T-cell (primary cell): ENCODE data around the gene ACOX2. TPM values are rescaled to one million over a fixed set of nuclear protein-coding genes. Genes with fewer than 3 reads are reported as not detected.

Experiments used
- ATAC-seq, 4 experiments: fragments of 200-7000 bp in 3 of 4; fragments of 150-1000 bp in 1 of 4; cut with Tn5 transposase; replicated peaks in 1 of 4; 1 replicate in 3 of 4; 2 replicates in 1 of 4; pipeline ENCODE4 v1.10.0; 2021; ENCODE audit warnings: moderate library complexity in 3 of 4, mild to moderate bottlenecking in 2 of 4, moderate number of reproducible peaks in 1 of 4
- CTCF ChIA-PET, 2 donors: fragments of 300-600 bp; sonication (Branson Sonifier 250); formaldehyde crosslinking; loops; one replicate each; lab custom pipeline; 2022; ENCODE audit warnings: antibody characterized with exemption in 2 of 2; lab: Charles Lee
- POLR2A ChIA-PET, 2 donors: fragments of 300-600 bp; sonication (Branson Sonifier 250); formaldehyde crosslinking; loops; one replicate each; lab custom pipeline; 2022; ENCODE audit warnings: antibody characterized with exemption in 2 of 2; lab: Charles Lee
- DNase-seq, 35 experiments: peaks; one replicate each; pipeline versions ENCODE4 v3.0.0 to v3.0.0-alpha.2; 2013 to 2023
- H3K27ac ChIP-seq: one replicate; pipeline ENCODE4 v1.5.1; 2013; ENCODE audit warnings: low read length
- H3K27me3 ChIP-seq, 2 experiments: replicated peaks in 1 of 2; 1 replicate in 1 of 2; 2 replicates in 1 of 2; pipeline versions ENCODE4 v1.6.1 to v1.7.0; 2013; ENCODE audit warnings: low read length in 1 of 2, mixed read lengths in 1 of 2; ENCODE audit not compliant: control insufficient read depth in 2 of 2, insufficient read depth in 2 of 2; ENCODE audit errors: extremely low read depth in 1 of 2
- H3K36me3 ChIP-seq, 2 donors: 1 replicate in 1 of 2; 2 replicates in 1 of 2; pipeline versions ENCODE4 v1.6.1 to v1.7.0; 2013; ENCODE audit warnings: low read length in 1 of 2; ENCODE audit not compliant: control insufficient read depth in 2 of 2, insufficient read depth in 1 of 2; ENCODE audit errors: extremely low read depth in 1 of 2
- H3K4me1 ChIP-seq, 2 experiments: 1 replicate in 1 of 2; 2 replicates in 1 of 2; pipeline versions ENCODE4 v1.6.1 to v1.7.0; 2013; ENCODE audit warnings: low read length in 2 of 2, mixed read lengths in 1 of 2; ENCODE audit not compliant: insufficient read depth in 2 of 2, control insufficient read depth in 1 of 2; ENCODE audit errors: extremely low read depth in 1 of 2
- H3K4me3 ChIP-seq, 2 donors: 1 replicate in 1 of 2; 2 replicates in 1 of 2; pipeline versions ENCODE4 v1.5.1 to v1.7.0; 2013; ENCODE audit warnings: mild to moderate bottlenecking in 2 of 2, low read length in 1 of 2, moderate library complexity in 1 of 2; ENCODE audit not compliant: control insufficient read depth in 1 of 2; ENCODE audit errors: extremely low read depth in 1 of 2
- H3K9me3 ChIP-seq: 2 replicates; pipeline ENCODE4 v1.7.0; 2013
- H3K27ac Mint-ChIP-seq, 2 donors: one replicate each; pipeline ENCODE4 v1.8.0; 2020 to 2021; ENCODE audit warnings: mild to moderate bottlenecking in 2 of 2, mixed read lengths in 2 of 2
- H3K27me3 Mint-ChIP-seq, 2 donors: one replicate each; pipeline ENCODE4 v1.8.0; 2021 to 2022; ENCODE audit warnings: mixed read lengths in 2 of 2
- H3K36me3 Mint-ChIP-seq: one replicate; pipeline ENCODE4 v1.8.0; 2021; ENCODE audit warnings: mixed read lengths
- H3K4me1 Mint-ChIP-seq, 3 donors: one replicate each; pipeline ENCODE4 v1.8.0; 2020 to 2022; ENCODE audit warnings: mixed read lengths in 3 of 3, mild to moderate bottlenecking in 1 of 3
- H3K4me3 Mint-ChIP-seq, 3 donors: one replicate each; pipeline ENCODE4 v1.8.0; 2020 to 2022; ENCODE audit warnings: mild to moderate bottlenecking in 3 of 3, mixed read lengths in 3 of 3, moderate library complexity in 3 of 3
- H3K9me3 Mint-ChIP-seq, 3 donors: one replicate each; pipeline ENCODE4 v1.8.0; 2020 to 2022; ENCODE audit warnings: mixed read lengths in 3 of 3
- WGBS: methylation state at CpG from one replicate; pipeline ENCODE4 v1.1.5; 2013; ENCODE audit warnings: missing lambda C conversion rate; ENCODE audit not compliant: insufficient coverage; 5-methylcytosine and 5-hydroxymethylcytosine counted together
- total RNA-seq, 35 experiments: library from RNA in 6 of 35; stranded (reverse) in 6 of 35; fragments of 120-200 nt in 1 of 35; gene quantifications; one replicate each; pipeline versions ENCODE4 v1.2.1 to v1.2.4 and lab custom pipeline; 2013 to 2026

Gene ACOX2
- total RNA-seq, 5 donors from 2014 or later (not counting 1 experiment from before 2014, with no cell fraction given), result 0.23 TPM; not detected in 4

- ATAC-seq (no peak), DNase-seq (no peak)
- H3K4me3 ChIP-seq, result no peak overlapping the region
- peaks cover 2 to 19% of the 10 kb centered on the region in 2 donors for H3K27me3 Mint-ChIP-seq
- no peaks in the 10 kb centered on the region for H3K36me3 ChIP-seq
- no peaks in the 10 kb centered on the region for H3K27me3 ChIP-seq
- ChIA-PET CTCF (interaction anchor here (0.6 to 1.2 kb wide), 2 partner anchors 12 to 278 kb away, joined by 3 to 5 read pairs; no protein-coding TSS in a partner anchor), POLR2A (interaction anchor here in 1 of 2 donors (0.6 kb wide), 1 partner anchor 167 kb away, joined by 5 read pairs; no protein-coding TSS in a partner anchor)
- H3K4me1 ChIP-seq, result no peaks in the 10 kb centered on the region
- H3K4me3 Mint-ChIP-seq, result no peak overlapping the region
- no peaks in the 10 kb centered on the region for H3K9me3 ChIP-seq
- no peaks in the 10 kb centered on the region for H3K4me1 Mint-ChIP-seq
- H3K27ac ChIP-seq, result no peak overlapping the region
- H3K36me3 Mint-ChIP-seq, result no peaks in the 10 kb centered on the region
- 77% methylated on average over 5 of the region's 6 CpGs for WGBS
- no peak overlapping the region for H3K27ac Mint-ChIP-seq
- peaks cover 0 to 4% (median 0%) of the 10 kb centered on the region in 3 donors for H3K9me3 Mint-ChIP-seq
Measured at GRCh38 chr3:58556761-58557221, 19.8 kb upstream of the ACOX2 start.

- peaks cover 0 to 8% (median 0%) of the 10 kb centered on the region in 3 donors for H3K9me3 Mint-ChIP-seq
- H3K36me3 Mint-ChIP-seq, result no peaks in the 10 kb centered on the region
- no peak overlapping the region for H3K27ac Mint-ChIP-seq
- no peaks in the 10 kb centered on the region for H3K27me3 ChIP-seq
- no peak overlapping the region for H3K4me3 ChIP-seq
- WGBS, result no CpG with 5 or more reads among the region's 5 CpGs
- no peaks in the 10 kb centered on the region for H3K4me1 Mint-ChIP-seq
- H3K9me3 ChIP-seq, result no peaks in the 10 kb centered on the region
- POLR2A ChIA-PET, result no interaction called here
- H3K27ac ChIP-seq, result no peak overlapping the region
- H3K4me1 ChIP-seq, result no peaks in the 10 kb centered on the region
- H3K27me3 Mint-ChIP-seq, result peaks cover 2 to 19% of the 10 kb centered on the region in 2 donors
- DNase-seq (no peak), ATAC-seq (no peak)
- CTCF ChIA-PET, result interaction anchor here in 1 of 2 donors (1.2 kb wide), 1 partner anchor 13 kb away, joined by 5 read pairs; no protein-coding TSS in a partner anchor
- no peaks in the 10 kb centered on the region for H3K36me3 ChIP-seq
- H3K4me3 Mint-ChIP-seq, result no peak overlapping the region
Measured at GRCh38 chr3:58556001-58556400, 19.0 kb upstream of the ACOX2 start.

- peaks cover 2 to 19% of the 10 kb centered on the region in 2 donors for H3K27me3 Mint-ChIP-seq
- no peaks in the 10 kb centered on the region for H3K27me3 ChIP-seq
- H3K4me3 Mint-ChIP-seq, result no peak overlapping the region
- H3K9me3 Mint-ChIP-seq, result peaks cover 0 to 8% (median 0%) of the 10 kb centered on the region in 3 donors
- POLR2A ChIA-PET, result no interaction called here
- H3K4me1 ChIP-seq, result no peaks in the 10 kb centered on the region
- no peak overlapping the region for H3K4me3 ChIP-seq
- no peaks in the 10 kb centered on the region for H3K36me3 Mint-ChIP-seq
- no CpG with 5 or more reads among the region's 2 CpGs for WGBS
- no peak for ATAC-seq
- H3K27ac ChIP-seq, result no peak overlapping the region
- no peak for DNase-seq
- no peaks in the 10 kb centered on the region for H3K36me3 ChIP-seq
- H3K27ac Mint-ChIP-seq, result no peak overlapping the region
- H3K9me3 ChIP-seq, result no peaks in the 10 kb centered on the region
- CTCF ChIA-PET, result no interaction called here
- H3K4me1 Mint-ChIP-seq, result no peaks in the 10 kb centered on the region
Measured at GRCh38 chr3:58555203-58555602, 18.2 kb upstream of the ACOX2 start.

GRCh38 chr3:58553003-58553402, 16.0 kb upstream of the ACOX2 start:
- H3K9me3 Mint-ChIP-seq, result peaks cover 0 to 8% (median 0%) of the 10 kb centered on the region in 3 donors
- DNase-seq (no peak), ATAC-seq (no peak)
- H3K27me3 Mint-ChIP-seq, result peaks cover 2 to 19% of the 10 kb centered on the region in 2 donors
- Histone ChIP-seq H3K36me3 (no peaks in the 10 kb centered on the region), H3K4me1 (no peaks in the 10 kb centered on the region), H3K9me3 (no peaks in the 10 kb centered on the region), H3K4me3 (no peak overlapping the region), H3K27ac (no peak overlapping the region), H3K27me3 (no peaks in the 10 kb centered on the region)
- ChIA-PET CTCF (no interaction called here), POLR2A (no interaction called here)
- WGBS, result no CpG with 5 or more reads among the region's 1 CpG
- H3K27ac Mint-ChIP-seq, result no peak overlapping the region
- no peak overlapping the region for H3K4me3 Mint-ChIP-seq
- H3K4me1 Mint-ChIP-seq, result no peaks in the 10 kb centered on the region
- no peaks in the 10 kb centered on the region for H3K36me3 Mint-ChIP-seq

GRCh38 chr3:58551636-58552180, 14.7 kb upstream of the ACOX2 start:
- Mint-ChIP-seq H3K27me3 (peaks cover 2 to 19% of the 10 kb centered on the region in 2 donors), H3K4me1 (no peaks in the 10 kb centered on the region), H3K36me3 (no peaks in the 10 kb centered on the region), H3K27ac (no peak overlapping the region), H3K4me3 (no peak overlapping the region), H3K9me3 (peaks cover 0 to 8% (median 0%) of the 10 kb centered on the region in 3 donors)
- Histone ChIP-seq H3K36me3 (no peaks in the 10 kb centered on the region), H3K4me1 (no peaks in the 10 kb centered on the region), H3K27ac (no peak overlapping the region), H3K4me3 (no peak overlapping the region), H3K27me3 (peaks cover 0 to 4% of the 10 kb centered on the region in 2 experiments), H3K9me3 (no peaks in the 10 kb centered on the region)
- CTCF ChIA-PET, result no interaction called here
- ATAC-seq (no peak), DNase-seq (no peak)
- POLR2A ChIA-PET, result no interaction called here
- no CpG with 5 or more reads among the region's 4 CpGs for WGBS

- ATAC-seq (no peak), DNase-seq (no peak)
- Histone ChIP-seq H3K27me3 (peaks cover 0 to 4% of the 10 kb centered on the region in 2 experiments), H3K4me3 (no peak overlapping the region), H3K27ac (no peak overlapping the region), H3K4me1 (no peaks in the 10 kb centered on the region), H3K9me3 (no peaks in the 10 kb centered on the region), H3K36me3 (no peaks in the 10 kb centered on the region)
- ChIA-PET CTCF (interaction anchor here in 1 of 2 donors (0.5 kb wide), 1 partner anchor 1280 kb away, joined by 3 read pairs; no protein-coding TSS in a partner anchor), POLR2A (no interaction called here)
- Mint-ChIP-seq H3K27me3 (peaks cover 0 to 8% of the 10 kb centered on the region in 2 donors), H3K9me3 (no peaks in the 10 kb centered on the region), H3K27ac (no peak overlapping the region), H3K36me3 (no peaks in the 10 kb centered on the region), H3K4me1 (no peaks in the 10 kb centered on the region), H3K4me3 (no peak overlapping the region)
- 90% methylated on average over 2 of the region's 3 CpGs for WGBS
Measured at GRCh38 chr3:58544541-58544940, 7.6 kb upstream of the ACOX2 start.
